NCI-H2107 (cell line): ENCODE data around the gene SERPINB7.
"Not testable (repeated sequence)": the region's sequence is repeated elsewhere in the genome, so short reads cannot be mapped to it uniquely, and the experiment has no call there.

ENCODE experiments used
- DNase-seq: peaks from one replicate; lab custom pipeline; 2025; lab: John Stamatoyannopoulos, UW

SERPINB7 gene

GRCh38 chr18:63775166-63775730, at the start of gene SERPINB7:
TSS of gene SERPINB7 (plus strand) at chr18:63775418. CDS start at chr18:63782373, 6,955 bp downstream.
- DNase-seq = no peak

GRCh38 chr18:63725682-63726480, 49.3 kb upstream of the SERPINB7 start:
- no peak for DNase-seq

- DNase-seq = no peak
Measured at GRCh38 chr18:63730773-63731172, 44.4 kb upstream of the SERPINB7 start.

- DNase-seq = no peak
Measured at GRCh38 chr18:63731215-63731614, 44.0 kb upstream of the SERPINB7 start.

GRCh38 chr18:63736876-63737275, 38.3 kb upstream of the SERPINB7 start:
- DNase-seq = no peak

- no peak for DNase-seq
Measured at GRCh38 chr18:63741769-63742168, 33.4 kb upstream of the SERPINB7 start.

- DNase-seq = no peak
Measured at GRCh38 chr18:63747006-63747405, 28.2 kb upstream of the SERPINB7 start.

GRCh38 chr18:63749489-63749888, 25.7 kb upstream of the SERPINB7 start:
- no peak for DNase-seq

GRCh38 chr18:63752636-63753035, 22.6 kb upstream of the SERPINB7 start:
- no peak for DNase-seq

GRCh38 chr18:63753676-63754075, 21.5 kb upstream of the SERPINB7 start:
- DNase-seq = no peak

- no peak for DNase-seq
Measured at GRCh38 chr18:63757541-63757940, 17.7 kb upstream of the SERPINB7 start.

GRCh38 chr18:63758615-63759240, 16.5 kb upstream of the SERPINB7 start:
- no peak for DNase-seq

- DNase-seq = not testable (repeated sequence)
Measured at GRCh38 chr18:63759786-63760185, 15.4 kb upstream of the SERPINB7 start.

GRCh38 chr18:63762518-63762917, 12.7 kb upstream of the SERPINB7 start:
- no peak for DNase-seq

- no peak for DNase-seq
Measured at GRCh38 chr18:63763831-63764600, 11.2 kb upstream of the SERPINB7 start.

GRCh38 chr18:63765837-63766236, 9.4 kb upstream of the SERPINB7 start:
- no peak for DNase-seq

- no peak for DNase-seq
Measured at GRCh38 chr18:63773551-63773950, 1.7 kb upstream of the SERPINB7 start.

GRCh38 chr18:63774511-63774910, 707 bp upstream of the SERPINB7 start:
- no peak for DNase-seq

GRCh38 chr18:63779386-63779785, 4.2 kb downstream of the SERPINB7 start:
- DNase-seq = no peak

GRCh38 chr18:63783394-63783793, 8.2 kb downstream of the SERPINB7 start:
- DNase-seq = no peak

GRCh38 chr18:63784787-63785452, 9.7 kb downstream of the SERPINB7 start:
- no peak for DNase-seq

- DNase-seq = no peak
Measured at GRCh38 chr18:63787673-63788072, 12.5 kb downstream of the SERPINB7 start.
